Erythroblast (primary cell): ENCODE measurements around the gene NEDD4L.

Experiments used
- GATA1 ChIP-seq: IDR thresholded peaks from 2 replicates; pipeline ENCODE4 v1.6.1; 2011; ENCODE audit warnings: low read depth, mild to moderate bottlenecking, control low read depth, low read length, moderate library complexity
- POLR2A ChIP-seq: IDR thresholded peaks from 2 replicates; pipeline ENCODE4 v1.6.1; 2011; ENCODE audit warnings: mild to moderate bottlenecking, low read length

DNA sequence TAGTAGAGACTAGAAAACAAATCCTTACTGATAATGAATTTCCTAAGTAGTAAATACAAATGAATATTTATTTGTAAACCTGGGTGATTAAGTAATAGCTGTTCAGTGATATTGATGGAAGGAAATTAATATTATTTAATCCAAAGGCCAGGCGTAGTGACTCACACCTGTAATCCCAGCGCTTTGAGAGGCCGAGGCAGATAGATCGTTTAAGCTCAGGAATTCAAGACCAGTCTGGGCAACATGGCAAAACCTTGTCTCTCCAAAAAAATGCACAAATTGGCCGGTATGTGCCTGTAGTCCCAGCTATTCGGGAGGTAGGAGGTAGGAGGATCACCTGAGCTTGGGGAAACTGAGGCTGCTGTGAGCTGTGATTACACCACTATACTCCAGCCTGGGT, 228.2 kb downstream of the NEDD4L start:
- TF ChIP-seq POLR2A: no peak
- no peak for TF ChIP-seq GATA1
